ENCODE measurements around the gene SATB2.

Gene SATB2

GRCh38 chr2:199457147-199458008 is at the start of gene SATB2:
Gene SATB2, minus strand, starts transcription at chr2:199457939. Its CDS starts 1,902 bp downstream, at chr2:199456037.
- DNase-seq (ENCODE audit: low read depth in 3 of 3, low spot score in 1 of 3), result no peak

GRCh38 chr2:199505755-199506403 is 48.1 kb upstream of the SATB2 start:
- no peak for DNase-seq (ENCODE audit: low read depth in 3 of 3, low spot score in 1 of 3)

- DNase-seq (ENCODE audit: low read depth in 3 of 3, low spot score in 1 of 3), result no peak
Measured at GRCh38 chr2:199503148-199503547, 45.4 kb upstream of the SATB2 start.

GRCh38 chr2:199499005-199499404 is 41.3 kb upstream of the SATB2 start:
- DNase-seq (ENCODE audit: low read depth in 3 of 3, low spot score in 1 of 3), result no peak

GRCh38 chr2:199495147-199495546 is 37.4 kb upstream of the SATB2 start:
- no peak for DNase-seq (ENCODE audit: low read depth in 3 of 3, low spot score in 1 of 3)

- DNase-seq (ENCODE audit: low read depth in 3 of 3, low spot score in 1 of 3), result no peak
Measured at GRCh38 chr2:199490049-199490448, 32.3 kb upstream of the SATB2 start.

- peak in 1 of 3 donors; percentile 3 for DNase-seq (ENCODE audit: low read depth in 3 of 3, low spot score in 1 of 3)
Measured at GRCh38 chr2:199488772-199489400, 31.1 kb upstream of the SATB2 start.

- DNase-seq (ENCODE audit: low read depth in 3 of 3, low spot score in 1 of 3), result no peak
Measured at GRCh38 chr2:199485732-199486335, 28.1 kb upstream of the SATB2 start.

- no peak for DNase-seq (ENCODE audit: low read depth in 3 of 3, low spot score in 1 of 3)
Measured at GRCh38 chr2:199484927-199485326, 27.2 kb upstream of the SATB2 start.

- no peak for DNase-seq (ENCODE audit: low read depth in 3 of 3, low spot score in 1 of 3)
Measured at GRCh38 chr2:199480966-199481365, 23.2 kb upstream of the SATB2 start.

- DNase-seq (ENCODE audit: low read depth in 3 of 3, low spot score in 1 of 3), result no peak
Measured at GRCh38 chr2:199477277-199477834, 19.6 kb upstream of the SATB2 start.

GRCh38 chr2:199471443-199472057 is 13.8 kb upstream of the SATB2 start:
- no peak for DNase-seq (ENCODE audit: low read depth in 3 of 3, low spot score in 1 of 3)

GRCh38 chr2:199470672-199471442 is 13.1 kb upstream of the SATB2 start:
- DNase-seq (ENCODE audit: low read depth in 3 of 3, low spot score in 1 of 3), result no peak

GRCh38 chr2:199470361-199470671 is 12.6 kb upstream of the SATB2 start:
- DNase-seq (ENCODE audit: low read depth in 3 of 3, low spot score in 1 of 3), result no peak

GRCh38 chr2:199469514-199470360 is 12.0 kb upstream of the SATB2 start:
- DNase-seq (ENCODE audit: low read depth in 3 of 3, low spot score in 1 of 3), result no peak

GRCh38 chr2:199468561-199469513 is 11.1 kb upstream of the SATB2 start:
- no peak for DNase-seq (ENCODE audit: low read depth in 3 of 3, low spot score in 1 of 3)

- no peak for DNase-seq (ENCODE audit: low read depth in 3 of 3, low spot score in 1 of 3)
Measured at GRCh38 chr2:199467066-199467822, 9.5 kb upstream of the SATB2 start.

GRCh38 chr2:199466692-199467065 is 8.9 kb upstream of the SATB2 start:
- DNase-seq (ENCODE audit: low read depth in 3 of 3, low spot score in 1 of 3), result no peak
